ENCODE results near the gene SH3BGRL2.
A peak's percentile ranks its signal among the peaks of the same experiment; 100 is the strongest.

SH3BGRL2 gene

DNA sequence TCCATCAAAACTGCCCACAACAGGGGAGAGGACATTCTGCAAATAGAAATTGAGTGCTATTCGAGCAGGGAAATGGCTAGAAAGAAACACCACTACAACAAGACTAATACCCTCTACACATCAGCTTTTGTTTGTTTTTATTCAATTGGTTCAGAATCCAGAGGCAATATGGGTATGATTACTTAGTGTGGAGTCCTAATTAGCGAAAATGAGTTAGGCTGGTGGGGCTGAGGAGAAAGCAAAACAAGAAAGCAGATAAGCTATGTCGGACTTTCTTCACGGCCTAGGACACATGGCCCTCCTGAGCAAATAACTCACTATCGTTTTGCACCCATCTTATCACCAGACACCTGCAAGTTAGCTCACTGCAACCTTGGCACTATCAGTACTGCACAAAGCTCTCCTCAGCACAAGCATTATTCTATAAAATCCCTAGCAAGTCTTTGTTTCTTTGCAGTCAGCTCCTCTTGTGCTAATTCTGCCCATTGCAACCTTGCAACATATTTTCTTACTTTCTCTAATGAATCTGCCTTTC, 31.3 kb upstream of the SH3BGRL2 start:
- H3K4me3 ChIP-seq (replicated peaks in 1 of 2; ENCODE audit: low read depth in 2 of 2, low read length in 2 of 2): no peak overlapping the region
- no peak for DNase-seq (ENCODE audit: low read depth in 2 of 2)
- TF ChIP-seq, protein P1, sequence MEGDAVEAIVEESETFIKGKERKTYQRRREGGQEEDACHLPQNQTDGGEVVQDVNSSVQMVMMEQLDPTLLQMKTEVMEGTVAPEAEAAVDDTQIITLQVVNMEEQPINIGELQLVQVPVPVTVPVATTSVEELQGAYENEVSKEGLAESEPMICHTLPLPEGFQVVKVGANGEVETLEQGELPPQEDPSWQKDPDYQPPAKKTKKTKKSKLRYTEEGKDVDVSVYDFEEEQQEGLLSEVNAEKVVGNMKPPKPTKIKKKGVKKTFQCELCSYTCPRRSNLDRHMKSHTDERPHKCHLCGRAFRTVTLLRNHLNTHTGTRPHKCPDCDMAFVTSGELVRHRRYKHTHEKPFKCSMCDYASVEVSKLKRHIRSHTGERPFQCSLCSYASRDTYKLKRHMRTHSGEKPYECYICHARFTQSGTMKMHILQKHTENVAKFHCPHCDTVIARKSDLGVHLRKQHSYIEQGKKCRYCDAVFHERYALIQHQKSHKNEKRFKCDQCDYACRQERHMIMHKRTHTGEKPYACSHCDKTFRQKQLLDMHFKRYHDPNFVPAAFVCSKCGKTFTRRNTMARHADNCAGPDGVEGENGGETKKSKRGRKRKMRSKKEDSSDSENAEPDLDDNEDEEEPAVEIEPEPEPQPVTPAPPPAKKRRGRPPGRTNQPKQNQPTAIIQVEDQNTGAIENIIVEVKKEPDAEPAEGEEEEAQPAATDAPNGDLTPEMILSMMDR (IDR thresholded peaks at IDR 0.05; ENCODE audit: low read depth, low read length): no peak

DNA sequence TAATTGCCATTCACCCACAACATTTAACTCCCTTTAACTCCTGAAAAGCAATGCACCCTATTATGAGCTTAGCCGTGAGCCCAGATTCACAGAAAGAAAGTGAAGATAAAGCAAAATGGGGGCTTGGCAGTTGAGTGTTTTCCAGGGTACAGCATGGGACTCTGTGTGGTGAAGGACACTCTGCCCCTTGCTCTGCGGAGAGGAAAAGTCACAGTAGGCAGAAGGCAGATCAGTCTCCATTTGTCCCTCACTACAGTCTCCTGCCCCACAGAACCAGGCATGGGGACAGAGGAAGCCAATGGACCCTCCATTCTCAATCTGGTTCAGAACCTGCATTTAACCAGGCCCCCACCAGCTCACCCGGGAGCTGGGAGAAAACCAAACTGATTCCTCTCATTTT, 30.8 kb upstream of the SH3BGRL2 start:
- TF ChIP-seq, protein P1 (IDR thresholded peaks at IDR 0.05; ENCODE audit: low read depth, low read length): no peak
- no peak overlapping the region for H3K4me3 ChIP-seq (replicated peaks in 1 of 2; ENCODE audit: low read depth in 2 of 2, low read length in 2 of 2)
- DNase-seq (ENCODE audit: low read depth in 2 of 2): no peak

DNA sequence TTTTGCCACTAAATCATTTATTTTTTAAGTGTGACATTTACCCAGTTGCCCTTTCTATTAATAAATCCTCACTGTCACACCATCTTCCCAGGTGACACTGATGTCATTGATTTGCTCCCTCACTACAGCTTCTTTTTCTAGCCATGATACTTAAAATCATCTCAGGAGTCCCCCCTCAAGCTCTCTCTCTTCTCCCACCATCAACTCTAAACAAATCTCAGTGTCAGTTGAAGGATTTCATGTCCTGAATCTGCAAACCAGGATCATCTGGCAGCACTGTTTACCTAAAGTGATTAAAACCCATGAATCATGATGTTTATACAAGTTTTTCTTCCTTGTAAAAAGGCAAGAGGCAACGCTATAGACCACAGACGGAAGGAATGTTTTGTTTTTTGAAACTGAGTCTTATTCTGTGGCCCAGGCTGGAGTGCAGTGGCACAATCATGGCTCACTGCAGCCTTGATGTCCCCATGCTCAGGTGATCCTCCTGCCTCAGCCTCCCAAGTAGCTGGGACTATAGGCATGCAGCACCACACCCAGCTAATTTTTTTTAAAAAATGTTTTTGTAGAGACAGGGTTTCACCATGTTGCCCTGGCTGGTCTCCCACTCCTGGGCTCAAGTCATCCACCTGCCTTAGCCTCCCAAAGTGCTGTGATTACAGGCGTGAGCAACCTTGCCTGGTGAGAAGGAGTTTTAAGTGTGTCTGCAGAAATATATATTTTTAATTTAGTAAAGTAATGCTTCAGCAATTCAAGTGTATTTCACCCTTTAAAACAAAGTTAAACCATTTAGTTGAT, 30.1 kb upstream of the SH3BGRL2 start:
- H3K4me3 ChIP-seq (replicated peaks in 1 of 2; ENCODE audit: low read depth in 2 of 2, low read length in 2 of 2): no peak overlapping the region
- DNase-seq (ENCODE audit: low read depth in 2 of 2): peak; percentile 3 to 69
- TF ChIP-seq, protein P1 (IDR thresholded peaks at IDR 0.05; ENCODE audit: low read depth, low read length): no peak

DNA sequence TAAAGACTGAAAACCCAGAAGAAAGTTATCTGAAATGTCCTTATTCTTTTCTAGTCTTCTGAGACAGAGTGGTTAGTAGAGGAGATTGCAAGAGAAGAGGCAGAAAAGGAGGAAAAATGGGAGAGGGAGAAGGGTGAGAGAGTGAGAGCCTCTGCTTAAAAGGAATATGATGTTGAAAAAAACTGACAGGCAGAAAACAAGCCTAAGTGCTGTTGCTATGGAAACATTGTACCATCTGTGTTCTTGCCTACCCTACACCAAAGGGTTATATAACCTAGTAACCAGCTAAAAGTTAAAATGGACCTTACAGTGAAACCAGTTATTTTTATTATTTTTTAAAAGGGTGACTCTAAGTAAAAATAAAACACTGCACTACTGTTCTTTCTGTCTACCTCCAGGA, 28.3 kb upstream of the SH3BGRL2 start:
- TF ChIP-seq, protein P1 (IDR thresholded peaks at IDR 0.05; ENCODE audit: low read depth, low read length): no peak
- H3K4me3 ChIP-seq (replicated peaks in 1 of 2; ENCODE audit: low read depth in 2 of 2, low read length in 2 of 2): no peak overlapping the region
- DNase-seq (ENCODE audit: low read depth in 2 of 2): no peak

DNA sequence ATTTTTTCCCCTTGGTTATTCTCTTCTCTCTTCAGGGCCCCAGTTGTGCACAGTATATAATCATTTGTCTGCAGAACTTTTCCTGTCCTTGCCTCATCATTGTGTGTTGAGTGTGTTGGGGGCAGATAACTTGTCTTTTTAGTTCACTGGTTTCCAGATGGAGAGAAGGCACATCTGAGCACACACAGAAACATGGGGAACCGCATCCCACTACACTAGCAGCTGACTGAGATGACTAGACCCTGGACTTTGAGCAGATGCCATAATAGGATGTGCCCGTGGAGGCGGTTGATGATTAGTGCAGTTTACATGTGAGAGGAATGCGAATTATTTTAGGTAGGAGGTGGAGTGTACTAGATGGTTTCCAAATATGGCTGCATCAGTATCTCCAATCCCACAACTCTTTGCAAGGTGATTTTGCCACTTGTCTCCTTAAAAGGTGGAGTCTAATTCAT, 26.5 kb upstream of the SH3BGRL2 start:
- peak in 1 of 2 donors; percentile 83 for DNase-seq (ENCODE audit: low read depth in 2 of 2)
- TF ChIP-seq, protein P1 (IDR thresholded peaks at IDR 0.05; ENCODE audit: low read depth, low read length): no peak
- no peak overlapping the region for H3K4me3 ChIP-seq (replicated peaks in 1 of 2; ENCODE audit: low read depth in 2 of 2, low read length in 2 of 2)

DNA sequence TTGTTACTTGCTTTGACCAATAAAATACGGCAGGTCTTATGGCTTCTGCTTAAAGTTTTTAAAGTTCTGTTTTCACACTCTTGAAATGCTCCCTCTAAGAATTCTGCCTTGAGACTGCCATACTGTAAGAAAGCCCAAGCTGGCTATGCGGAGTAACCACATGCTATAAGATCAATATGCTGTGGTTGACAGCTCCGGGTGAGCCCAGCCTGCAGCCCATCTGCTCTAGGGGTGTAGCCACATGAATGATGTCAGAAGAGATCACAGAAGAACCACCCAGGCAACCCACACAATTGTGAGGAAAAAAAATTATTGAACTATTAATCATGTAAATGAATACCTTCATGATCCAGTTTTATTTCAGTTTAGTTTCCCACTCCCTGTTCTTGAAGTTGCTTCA, 26.1 kb upstream of the SH3BGRL2 start:
- H3K4me3 ChIP-seq (replicated peaks in 1 of 2; ENCODE audit: low read depth in 2 of 2, low read length in 2 of 2): no peak overlapping the region
- no peak for DNase-seq (ENCODE audit: low read depth in 2 of 2)
- TF ChIP-seq, protein P1 (IDR thresholded peaks at IDR 0.05; ENCODE audit: low read depth, low read length): no peak
